WTC11 (cell line): ENCODE results near the gene ZNF526. TPM values are rescaled to one million over a fixed set of nuclear protein-coding genes. Genes with fewer than 3 reads are reported as not detected.

ENCODE experiments used
- ATAC-seq: fragments of 200-7000 bp; cut with Tn5 transposase; 2 replicates; pipeline ENCODE4 v1.10.0; 2021; ENCODE audit warnings: mild to moderate bottlenecking, moderate library complexity
- CTCF ChIA-PET: fragments of 300-600 bp; sonication (Branson Sonifier 250); formaldehyde crosslinking; loops from one replicate; lab custom pipeline; 2021; ENCODE audit warnings: antibody characterized with exemption; lab: Charles Lee
- POLR2A ChIA-PET: fragments of 350-600 bp; sonication (Branson Sonifier 250); formaldehyde crosslinking; loops from one replicate; lab custom pipeline; 2021; ENCODE audit warnings: antibody characterized with exemption; lab: Charles Lee
- DNase-seq: peaks from one replicate; pipeline ENCODE4 v3.0.0; 2021; ENCODE audit warnings: low spot score
- H3K27ac Mint-ChIP-seq: 2 replicates; pipeline ENCODE4 v1.8.0; 2021; ENCODE audit warnings: mixed read lengths
- H3K27me3 Mint-ChIP-seq: 2 replicates; pipeline ENCODE4 v1.8.0; 2021; ENCODE audit warnings: low read depth, mild to moderate bottlenecking, moderate library complexity, mixed read lengths
- H3K36me3 Mint-ChIP-seq: 2 replicates; pipeline ENCODE4 v1.8.0; 2021; ENCODE audit warnings: mixed read lengths
- H3K4me1 Mint-ChIP-seq: 2 replicates; pipeline ENCODE4 v1.8.0; 2022; ENCODE audit warnings: mixed read lengths
- H3K4me3 Mint-ChIP-seq: 2 replicates; pipeline ENCODE4 v1.8.0; 2021; ENCODE audit warnings: mild to moderate bottlenecking, moderate library complexity, mixed read lengths
- H3K9me3 Mint-ChIP-seq: 2 replicates; pipeline ENCODE4 v1.8.0; 2021; ENCODE audit warnings: mixed read lengths
- ATF1 ChIP-seq: sonication (generic); formaldehyde crosslinking; IDR thresholded peaks from 2 replicates; pipeline ENCODE4 v1.8.1; 2023; ENCODE audit warnings: mild to moderate bottlenecking, moderate library complexity, missing genetic modification reagents
- EMX1 ChIP-seq: fragments of 250-450 bp; sonication (Bioruptor Pico); IDR thresholded peaks from 2 replicates; pipeline ENCODE4 v1.8.0; 2021; ENCODE audit warnings: mild to moderate bottlenecking
- ESRRA ChIP-seq: sonication (generic); formaldehyde crosslinking; IDR thresholded peaks from 2 replicates; pipeline ENCODE4 v1.8.1; 2022; ENCODE audit warnings: mild to moderate bottlenecking, missing genetic modification reagents, borderline replicate concordance
- FOXP1 ChIP-seq: sonication (generic); formaldehyde crosslinking; IDR thresholded peaks from 2 replicates; pipeline ENCODE4 v1.8.0; 2022; ENCODE audit warnings: missing genetic modification reagents, mild to moderate bottlenecking, moderate library complexity, borderline replicate concordance
- GTF2I ChIP-seq: fragments of 250-450 bp; sonication (Bioruptor Pico); conservative IDR thresholded peaks from 2 replicates; pipeline ENCODE4 v1.4.0; 2021; ENCODE audit warnings: mild to moderate bottlenecking
- SMAD3 ChIP-seq: sonication (generic); formaldehyde crosslinking; IDR thresholded peaks from 2 replicates; pipeline ENCODE4 v1.8.0; 2022; ENCODE audit warnings: missing genetic modification reagents, mild to moderate bottlenecking, borderline replicate concordance
- SOX15 ChIP-seq: fragments of 250-450 bp; sonication (Bioruptor Pico); IDR thresholded peaks from 2 replicates; pipeline ENCODE4 v1.9.0; 2021; ENCODE audit warnings: mild to moderate bottlenecking
- TEAD1 ChIP-seq: sonication (generic); formaldehyde crosslinking; IDR thresholded peaks from 2 replicates; pipeline ENCODE4 v1.8.0; 2022; ENCODE audit warnings: mild to moderate bottlenecking, missing genetic modification reagents
- ZNF416 ChIP-seq: fragments of 250-450 bp; sonication (Bioruptor Pico); IDR thresholded peaks from 2 replicates; pipeline ENCODE4 v1.9.0; 2021; ENCODE audit warnings: mild to moderate bottlenecking, inconsistent platforms
- ZNF423 ChIP-seq: fragments of 250-450 bp; sonication (Bioruptor Pico); IDR thresholded peaks from 2 replicates; pipeline ENCODE4 v2.1.2; 2022; ENCODE audit warnings: mild to moderate bottlenecking, moderate library complexity
- ZNF671 ChIP-seq: fragments of 250-450 bp; sonication (Bioruptor Pico); IDR thresholded peaks from 2 replicates; pipeline ENCODE4 v1.8.0; 2021; ENCODE audit warnings: mild to moderate bottlenecking
- total RNA-seq: library from RNA; stranded (reverse); gene quantifications from 3 replicates; pipeline ENCODE4 v1.2.3, GENCODE V29; 2021
- TF ChIP-seq, protein P1 (sequence below): sonication (generic); formaldehyde crosslinking; conservative IDR thresholded peaks from 2 replicates; pipeline ENCODE4 v1.8.1; 2022; ENCODE audit warnings: mild to moderate bottlenecking, missing genetic modification reagents
- TF ChIP-seq, protein P2 (sequence below): fragments of 250-450 bp; sonication (Bioruptor Pico); IDR thresholded peaks from 2 replicates; pipeline ENCODE4 v1.9.0; 2021; ENCODE audit warnings: mild to moderate bottlenecking, borderline replicate concordance
- TF ChIP-seq, protein P3 (sequence below): sonication (generic); formaldehyde crosslinking; IDR thresholded peaks from 2 replicates; pipeline ENCODE4 v1.8.0; 2022; ENCODE audit warnings: mild to moderate bottlenecking, missing genetic modification reagents

Gene ZNF526
- total RNA-seq, 1 experiment from 2014 or later, result 18.3 TPM

DNA sequence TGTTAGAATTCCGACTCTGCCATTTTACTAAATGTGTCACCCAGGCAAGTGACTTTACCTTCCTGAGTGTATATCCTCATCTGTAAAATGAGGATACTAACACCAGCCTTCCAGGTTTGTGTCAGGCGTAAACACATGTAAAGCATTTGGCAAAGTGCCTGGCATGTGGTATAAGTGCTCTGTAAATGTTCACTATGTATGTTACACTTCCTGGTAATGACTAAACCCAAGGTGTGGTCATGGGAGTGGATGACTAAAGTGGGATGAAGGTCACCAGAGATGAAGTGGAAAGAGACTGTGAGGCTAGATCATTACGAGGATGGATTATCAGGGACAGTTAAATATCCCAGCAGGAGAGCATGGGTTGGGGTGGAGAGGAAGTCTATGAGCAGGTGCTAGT is 28.3 kb upstream of the ZNF526 start (continued):
- no peak for TF ChIP-seq ZNF416 (CRISPR knock-in tag)
- no peak for TF ChIP-seq SOX15 (CRISPR knock-in tag)
- TF ChIP-seq, protein P1, sequence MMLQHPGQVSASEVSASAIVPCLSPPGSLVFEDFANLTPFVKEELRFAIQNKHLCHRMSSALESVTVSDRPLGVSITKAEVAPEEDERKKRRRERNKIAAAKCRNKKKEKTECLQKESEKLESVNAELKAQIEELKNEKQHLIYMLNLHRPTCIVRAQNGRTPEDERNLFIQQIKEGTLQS (CRISPR knock-in tag), result no peak
- TF ChIP-seq ZNF423, result no peak
- TF ChIP-seq, protein P2, sequence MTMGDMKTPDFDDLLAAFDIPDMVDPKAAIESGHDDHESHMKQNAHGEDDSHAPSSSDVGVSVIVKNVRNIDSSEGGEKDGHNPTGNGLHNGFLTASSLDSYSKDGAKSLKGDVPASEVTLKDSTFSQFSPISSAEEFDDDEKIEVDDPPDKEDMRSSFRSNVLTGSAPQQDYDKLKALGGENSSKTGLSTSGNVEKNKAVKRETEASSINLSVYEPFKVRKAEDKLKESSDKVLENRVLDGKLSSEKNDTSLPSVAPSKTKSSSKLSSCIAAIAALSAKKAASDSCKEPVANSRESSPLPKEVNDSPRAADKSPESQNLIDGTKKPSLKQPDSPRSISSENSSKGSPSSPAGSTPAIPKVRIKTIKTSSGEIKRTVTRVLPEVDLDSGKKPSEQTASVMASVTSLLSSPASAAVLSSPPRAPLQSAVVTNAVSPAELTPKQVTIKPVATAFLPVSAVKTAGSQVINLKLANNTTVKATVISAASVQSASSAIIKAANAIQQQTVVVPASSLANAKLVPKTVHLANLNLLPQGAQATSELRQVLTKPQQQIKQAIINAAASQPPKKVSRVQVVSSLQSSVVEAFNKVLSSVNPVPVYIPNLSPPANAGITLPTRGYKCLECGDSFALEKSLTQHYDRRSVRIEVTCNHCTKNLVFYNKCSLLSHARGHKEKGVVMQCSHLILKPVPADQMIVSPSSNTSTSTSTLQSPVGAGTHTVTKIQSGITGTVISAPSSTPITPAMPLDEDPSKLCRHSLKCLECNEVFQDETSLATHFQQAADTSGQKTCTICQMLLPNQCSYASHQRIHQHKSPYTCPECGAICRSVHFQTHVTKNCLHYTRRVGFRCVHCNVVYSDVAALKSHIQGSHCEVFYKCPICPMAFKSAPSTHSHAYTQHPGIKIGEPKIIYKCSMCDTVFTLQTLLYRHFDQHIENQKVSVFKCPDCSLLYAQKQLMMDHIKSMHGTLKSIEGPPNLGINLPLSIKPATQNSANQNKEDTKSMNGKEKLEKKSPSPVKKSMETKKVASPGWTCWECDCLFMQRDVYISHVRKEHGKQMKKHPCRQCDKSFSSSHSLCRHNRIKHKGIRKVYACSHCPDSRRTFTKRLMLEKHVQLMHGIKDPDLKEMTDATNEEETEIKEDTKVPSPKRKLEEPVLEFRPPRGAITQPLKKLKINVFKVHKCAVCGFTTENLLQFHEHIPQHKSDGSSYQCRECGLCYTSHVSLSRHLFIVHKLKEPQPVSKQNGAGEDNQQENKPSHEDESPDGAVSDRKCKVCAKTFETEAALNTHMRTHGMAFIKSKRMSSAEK (CRISPR knock-in tag), result no peak

DNA sequence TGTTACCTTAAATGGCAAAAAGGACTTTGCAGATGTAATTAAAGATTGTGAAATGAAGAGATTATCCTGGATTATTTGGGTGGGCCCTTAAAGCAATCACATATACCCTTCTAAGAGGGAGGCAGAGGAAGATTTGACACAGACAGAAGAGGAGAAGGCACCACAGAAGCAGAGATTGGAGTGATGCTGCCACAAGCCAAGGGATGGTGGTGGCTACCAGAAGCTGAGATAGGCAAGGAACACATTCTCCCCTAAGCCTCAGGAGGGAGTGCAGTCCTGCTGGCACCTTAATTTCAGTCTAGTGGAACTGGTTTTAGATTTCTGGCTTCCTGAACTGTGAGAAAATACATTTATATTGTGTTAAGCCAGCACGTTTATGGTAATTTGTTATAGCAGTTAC is 26.8 kb upstream of the ZNF526 start:
- 0 out of 2 replicates have a peak, but pooled peaks have one; percentile 20 for TF ChIP-seq GTF2I (CRISPR knock-in tag)
- no peak for TF ChIP-seq ESRRA (CRISPR knock-in tag)
- ChIA-PET POLR2A (no interaction called here), CTCF (interaction anchor here (0.7 to 1.0 kb wide), 2 partner anchors 121 to 194 kb away, joined by 3 to 4 read pairs; no protein-coding TSS in a partner anchor)
- H3K4me1 Mint-ChIP-seq, result peaks cover 16% of the 10 kb centered on the region
- peaks cover 39% of the 10 kb centered on the region for H3K27me3 Mint-ChIP-seq
- H3K27ac Mint-ChIP-seq, result no peak overlapping the region
- H3K36me3 Mint-ChIP-seq, result peaks cover 29% of the 10 kb centered on the region
- H3K9me3 Mint-ChIP-seq, result peaks cover 13% of the 10 kb centered on the region
- no peak overlapping the region for H3K4me3 Mint-ChIP-seq
- DNase-seq, result no peak
- ATAC-seq, result no peak

DNA sequence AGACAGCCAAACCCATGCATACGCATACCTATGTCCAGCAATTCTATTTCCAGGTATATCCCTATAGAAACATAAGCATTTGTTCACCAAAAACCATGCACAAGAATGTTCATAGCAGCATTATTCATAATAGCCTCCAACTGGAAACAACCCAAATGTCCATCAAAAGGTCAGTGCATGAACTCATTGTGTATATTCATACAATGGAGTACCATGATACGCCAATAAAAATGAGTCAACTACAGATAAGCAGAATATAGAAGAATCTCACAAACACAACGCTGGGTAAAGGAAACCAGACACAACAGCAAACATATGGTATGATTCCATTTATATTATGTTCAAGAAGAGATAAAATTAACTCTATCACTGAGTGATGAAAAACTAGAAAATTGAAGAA is 26.4 kb upstream of the ZNF526 start:
- Mint-ChIP-seq H3K36me3 (peaks cover 32% of the 10 kb centered on the region), H3K4me3 (no peak overlapping the region), H3K4me1 (peaks cover 18% of the 10 kb centered on the region), H3K27me3 (peaks cover 39% of the 10 kb centered on the region), H3K27ac (no peak overlapping the region), H3K9me3 (peaks cover 13% of the 10 kb centered on the region)
- ChIA-PET CTCF (no interaction called here), POLR2A (no interaction called here)
- ATAC-seq (no peak), DNase-seq (no peak)
- TF ChIP-seq FOXP1 (CRISPR knock-in tag) (no peak), TEAD1 (CRISPR knock-in tag) (no peak), ESRRA (CRISPR knock-in tag) (no peak), SMAD3 (CRISPR knock-in tag) (no peak), ATF1 (CRISPR knock-in tag) (no peak), EMX1 (no peak), ZNF671 (no peak)
- TF ChIP-seq, protein P3, sequence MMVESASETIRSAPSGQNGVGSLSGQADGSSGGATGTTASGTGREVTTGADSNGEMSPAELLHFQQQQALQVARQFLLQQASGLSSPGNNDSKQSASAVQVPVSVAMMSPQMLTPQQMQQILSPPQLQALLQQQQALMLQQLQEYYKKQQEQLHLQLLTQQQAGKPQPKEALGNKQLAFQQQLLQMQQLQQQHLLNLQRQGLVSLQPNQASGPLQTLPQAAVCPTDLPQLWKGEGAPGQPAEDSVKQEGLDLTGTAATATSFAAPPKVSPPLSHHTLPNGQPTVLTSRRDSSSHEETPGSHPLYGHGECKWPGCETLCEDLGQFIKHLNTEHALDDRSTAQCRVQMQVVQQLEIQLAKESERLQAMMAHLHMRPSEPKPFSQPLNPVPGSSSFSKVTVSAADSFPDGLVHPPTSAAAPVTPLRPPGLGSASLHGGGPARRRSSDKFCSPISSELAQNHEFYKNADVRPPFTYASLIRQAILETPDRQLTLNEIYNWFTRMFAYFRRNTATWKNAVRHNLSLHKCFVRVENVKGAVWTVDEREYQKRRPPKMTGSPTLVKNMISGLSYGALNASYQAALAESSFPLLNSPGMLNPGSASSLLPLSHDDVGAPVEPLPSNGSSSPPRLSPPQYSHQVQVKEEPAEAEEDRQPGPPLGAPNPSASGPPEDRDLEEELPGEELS, result no peak
